Measurements from ENCODE around the gene GSTM4. TPM values are rescaled to one million over a fixed set of nuclear protein-coding genes. Genes with fewer than 3 reads are reported as not detected.

The GSTM4 gene
- 10 to 100 TPM; 49.3 to 65.5 (median 61.8) TPM for polyA plus RNA-seq (ENCODE audit: insufficient read length in 4 of 4)

- DNase-seq (ENCODE audit: low read depth in 4 of 4, low spot score in 2 of 4) = peak; percentile 50 to 79 (median 68)
Observed at GRCh38 chr1:109655615-109656519, at the start of gene GSTM4. GSTM4 (plus strand) TSS chr1:109656099; CDS start chr1:109656390, 291 bp downstream.

DNA sequence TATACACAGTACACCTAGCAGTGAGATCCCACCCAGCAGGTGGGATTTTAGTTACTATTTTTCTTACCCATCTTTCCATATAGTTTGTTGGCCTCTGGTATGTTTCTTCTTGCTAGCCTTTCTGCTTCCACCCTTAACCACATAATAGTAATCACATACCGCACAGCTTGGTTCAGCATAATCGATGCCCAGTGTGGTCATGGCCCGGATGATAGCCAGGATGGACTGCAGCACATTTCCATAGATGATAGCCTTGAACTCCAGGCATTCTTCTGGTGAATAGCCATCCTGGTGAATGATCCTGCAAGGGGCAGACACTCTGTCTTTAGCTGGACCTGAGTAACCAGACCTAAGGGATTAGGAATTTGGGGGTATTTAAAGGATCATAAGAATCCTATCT is 46.0 kb upstream of the GSTM4 start:
- DNase-seq (ENCODE audit: low read depth in 4 of 4, low spot score in 2 of 4) = no peak

- no peak for DNase-seq (ENCODE audit: low read depth in 4 of 4, low spot score in 2 of 4)
Observed at GRCh38 chr1:109610609-109611307, 45.1 kb upstream of the GSTM4 start.

DNA sequence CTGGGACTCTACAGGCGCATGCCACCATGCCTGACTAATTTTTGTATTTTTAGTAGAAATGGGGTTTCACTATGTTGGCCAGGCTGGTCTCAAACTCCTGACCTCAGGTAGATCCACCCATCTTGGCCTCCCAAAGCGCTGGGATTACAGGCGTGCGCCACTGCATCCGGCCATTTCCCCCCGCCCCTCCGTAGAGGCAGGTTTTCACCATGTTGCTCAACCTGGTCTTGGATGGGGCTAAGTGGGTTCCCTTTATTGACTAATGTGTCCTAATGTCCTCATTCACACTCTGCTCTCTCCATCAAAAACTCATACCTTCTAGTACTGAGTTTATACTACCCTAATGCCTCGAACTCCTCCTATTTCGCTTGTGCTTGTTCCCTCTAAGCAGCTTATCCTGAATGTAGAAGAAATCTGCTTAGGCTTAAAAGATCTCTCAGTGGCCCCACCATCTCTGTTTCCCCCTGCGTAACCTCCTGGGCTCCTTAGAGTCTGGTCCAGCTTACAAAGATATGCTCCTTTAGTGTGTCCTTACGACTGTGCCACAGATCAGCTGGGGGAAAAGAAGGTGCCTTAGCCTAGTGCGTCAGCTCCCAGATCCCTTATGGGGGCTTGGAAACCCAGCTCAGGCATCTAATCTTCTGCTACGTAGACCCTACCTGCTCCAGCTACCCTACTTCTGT is 44.5 kb upstream of the GSTM4 start:
- no peak for DNase-seq (ENCODE audit: low read depth in 4 of 4, low spot score in 2 of 4)

DNA sequence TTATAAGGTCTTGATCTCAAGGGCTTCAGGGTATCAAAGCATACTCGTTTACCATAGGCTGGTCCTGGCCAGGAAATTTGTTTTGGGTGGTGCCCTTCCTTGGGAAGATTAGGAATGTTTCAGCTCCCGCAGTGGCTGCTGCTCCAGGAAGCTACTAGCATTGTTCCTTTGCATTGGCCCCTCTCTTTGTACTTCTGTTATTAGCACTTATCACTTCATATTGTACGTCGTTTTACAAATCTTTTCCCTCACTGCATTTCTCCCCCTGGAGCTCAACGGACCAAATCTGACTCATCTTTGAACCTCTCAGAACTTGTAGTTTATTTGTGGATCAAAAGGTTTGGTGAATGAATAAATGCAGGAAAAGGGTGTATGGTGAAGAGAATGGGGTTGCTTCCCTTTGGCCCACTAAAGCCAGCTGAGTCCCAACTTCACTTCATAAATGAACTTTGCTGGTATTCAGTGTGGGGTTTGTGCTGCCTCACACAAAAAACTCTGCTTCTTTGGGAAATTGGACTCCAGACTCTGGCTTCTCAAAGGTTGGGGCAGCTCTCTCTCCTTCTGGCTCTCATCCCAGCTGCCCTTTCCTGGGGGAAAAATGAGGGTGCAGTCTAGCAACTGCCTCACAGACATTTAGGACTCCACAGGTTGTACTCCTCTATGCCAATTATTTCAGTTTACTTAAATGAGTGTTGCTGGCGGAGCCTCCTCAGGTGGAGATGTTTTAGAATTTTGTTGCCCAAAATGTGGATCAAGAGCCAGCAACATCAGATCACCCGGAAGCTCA is 42.3 kb upstream of the GSTM4 start:
- no peak for DNase-seq (ENCODE audit: low read depth in 4 of 4, low spot score in 2 of 4)

DNA sequence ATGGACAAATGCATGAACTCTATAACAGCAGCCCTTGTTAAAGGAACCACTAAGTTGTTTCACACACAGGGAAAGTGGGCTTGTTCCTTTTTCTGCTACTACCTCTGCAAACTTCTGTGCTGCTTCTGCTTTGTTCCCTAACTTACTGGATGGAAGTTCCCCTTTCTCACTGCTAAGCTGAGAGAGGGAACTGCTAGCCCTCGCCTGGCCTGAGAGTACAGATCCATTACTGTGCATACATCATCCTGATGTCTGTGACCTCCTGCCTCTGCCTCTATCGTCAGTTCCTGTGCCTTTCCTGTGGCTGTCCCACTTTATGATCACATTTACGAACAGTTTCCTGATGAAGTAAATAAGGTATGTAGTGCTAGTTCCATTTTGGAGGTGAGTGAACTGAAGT is 40.0 kb upstream of the GSTM4 start:
- no peak for DNase-seq (ENCODE audit: low read depth in 4 of 4, low spot score in 2 of 4)

GRCh38 chr1:109616391-109616790 is 39.5 kb upstream of the GSTM4 start:
- no peak for DNase-seq (ENCODE audit: low read depth in 4 of 4, low spot score in 2 of 4)

DNA sequence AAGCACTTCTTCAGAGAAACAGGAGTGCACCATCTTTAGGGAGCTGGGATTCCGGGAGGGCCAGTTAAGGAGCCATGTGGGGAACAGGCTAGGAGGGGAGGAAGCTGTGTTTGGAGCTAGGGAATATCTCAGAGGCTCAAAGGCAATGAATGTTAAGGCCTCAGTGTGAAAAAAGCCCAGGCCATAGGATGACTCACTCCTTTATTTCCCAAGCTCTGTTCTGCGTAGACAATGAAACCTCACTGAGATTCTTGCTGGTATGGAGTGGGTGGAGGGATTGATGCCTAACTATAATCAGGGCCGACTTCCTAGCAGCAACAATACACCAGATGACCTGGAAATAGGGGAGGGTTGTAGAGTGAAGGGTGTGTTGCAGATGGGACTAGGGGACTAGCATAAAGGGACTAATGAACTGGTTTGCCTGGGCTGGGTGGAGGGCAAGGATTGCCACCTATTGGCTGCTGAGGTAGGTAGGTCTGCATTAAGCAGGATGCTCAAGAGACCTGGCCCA is 38.6 kb upstream of the GSTM4 start:
- DNase-seq (ENCODE audit: low read depth in 4 of 4, low spot score in 2 of 4) = no peak

GRCh38 chr1:109618661-109619575 is 37.0 kb upstream of the GSTM4 start:
- no peak for DNase-seq (ENCODE audit: low read depth in 4 of 4, low spot score in 2 of 4)

DNA sequence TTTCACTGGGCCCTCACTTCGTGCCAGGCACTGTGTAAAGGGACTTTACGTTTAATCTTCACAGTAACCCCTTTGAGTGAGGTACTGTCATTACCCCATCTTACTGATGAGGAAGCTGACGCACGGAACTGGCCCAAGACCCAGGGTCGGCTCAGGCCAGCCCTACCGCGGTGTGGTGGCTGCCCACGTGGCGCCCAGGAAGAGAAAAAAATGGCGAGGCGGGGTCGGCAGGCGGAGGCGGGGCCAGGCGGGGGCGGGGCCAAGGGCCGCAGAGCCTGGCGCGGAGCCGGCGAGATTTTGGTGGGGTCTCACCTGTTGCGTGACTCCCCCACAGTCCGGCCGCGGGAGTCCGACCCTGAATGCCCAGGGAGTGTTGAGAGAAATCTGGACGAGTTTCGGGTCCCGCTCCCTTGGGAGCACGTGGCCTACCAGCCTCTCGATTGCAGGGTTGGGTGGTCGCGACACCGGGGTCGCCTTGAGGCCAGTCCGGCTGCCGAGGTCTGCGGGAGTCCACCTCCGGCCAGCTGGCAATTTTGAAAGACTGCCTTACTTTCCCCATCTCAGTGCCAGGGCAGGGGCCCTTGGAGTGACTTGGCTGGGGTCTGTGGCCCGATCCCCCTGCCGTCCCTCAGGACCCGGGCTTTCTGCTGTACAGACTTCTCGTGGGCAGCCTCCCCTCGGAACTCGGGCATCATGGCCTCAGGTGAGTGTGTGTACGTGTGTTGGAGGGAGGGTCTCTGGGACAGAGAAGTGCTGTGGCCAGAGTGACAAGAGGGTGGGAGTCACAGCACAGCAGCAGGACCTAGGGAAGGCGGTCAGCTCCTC is 36.1 kb upstream of the GSTM4 start, which contains the start of the genes AMPD2 and GNAT2:
Gene AMPD2, plus strand, starts transcription at position 262 of the 825 bp plus-strand sequence. CDS start 1,339 bp downstream, outside the sequence.
Gene GNAT2, minus strand, starts transcription at position 41 of the 825 bp plus-strand sequence. CDS start 6,746 bp downstream, outside the sequence.
- no peak for DNase-seq (ENCODE audit: low read depth in 4 of 4, low spot score in 2 of 4)

DNA sequence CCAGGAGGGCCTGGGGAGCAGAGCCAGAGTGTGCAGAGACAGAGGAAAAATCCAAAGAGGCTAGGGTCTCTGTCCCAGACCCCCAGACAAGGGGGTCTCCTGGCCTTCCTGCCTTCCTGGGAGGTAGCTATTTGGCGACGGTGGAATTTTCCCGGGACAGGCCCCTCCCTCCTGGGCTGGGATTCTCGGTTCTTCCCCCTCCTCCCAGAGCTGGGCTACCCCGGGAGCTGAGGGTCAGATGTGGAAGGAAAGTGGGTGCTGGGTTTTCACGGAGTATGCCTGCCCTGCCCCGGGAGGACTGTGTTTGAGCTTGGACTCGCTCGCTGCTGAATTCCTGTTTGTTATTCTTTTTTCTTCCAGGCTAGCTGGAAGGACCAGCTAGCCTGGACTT is 35.5 kb upstream of the GSTM4 start:
- no peak for DNase-seq (ENCODE audit: low read depth in 4 of 4, low spot score in 2 of 4)

DNA sequence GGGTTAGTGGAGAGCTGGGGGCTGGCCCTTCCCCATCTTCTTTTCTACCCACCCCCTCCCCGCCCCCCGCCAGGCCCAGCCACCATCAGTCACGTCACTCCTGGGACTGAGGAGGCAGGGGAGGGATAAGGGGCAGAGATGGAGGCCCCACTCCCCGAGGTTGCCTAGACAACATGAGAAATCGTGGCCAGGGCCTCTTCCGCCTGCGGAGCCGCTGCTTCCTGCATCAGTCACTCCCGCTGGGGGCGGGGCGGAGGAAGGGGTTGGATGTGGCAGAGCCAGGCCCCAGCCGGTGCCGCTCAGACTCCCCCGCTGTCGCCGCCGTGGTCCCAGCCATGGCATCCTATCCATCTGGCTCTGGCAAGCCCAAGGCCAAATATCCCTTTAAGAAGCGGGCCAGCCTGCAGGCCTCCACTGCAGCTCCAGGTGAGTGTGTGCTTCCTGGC is 35.0 kb upstream of the GSTM4 start:
- peak in 3 of 4 donors; percentile 70 to 87 (median 82) for DNase-seq (ENCODE audit: low read depth in 4 of 4, low spot score in 2 of 4)

DNA sequence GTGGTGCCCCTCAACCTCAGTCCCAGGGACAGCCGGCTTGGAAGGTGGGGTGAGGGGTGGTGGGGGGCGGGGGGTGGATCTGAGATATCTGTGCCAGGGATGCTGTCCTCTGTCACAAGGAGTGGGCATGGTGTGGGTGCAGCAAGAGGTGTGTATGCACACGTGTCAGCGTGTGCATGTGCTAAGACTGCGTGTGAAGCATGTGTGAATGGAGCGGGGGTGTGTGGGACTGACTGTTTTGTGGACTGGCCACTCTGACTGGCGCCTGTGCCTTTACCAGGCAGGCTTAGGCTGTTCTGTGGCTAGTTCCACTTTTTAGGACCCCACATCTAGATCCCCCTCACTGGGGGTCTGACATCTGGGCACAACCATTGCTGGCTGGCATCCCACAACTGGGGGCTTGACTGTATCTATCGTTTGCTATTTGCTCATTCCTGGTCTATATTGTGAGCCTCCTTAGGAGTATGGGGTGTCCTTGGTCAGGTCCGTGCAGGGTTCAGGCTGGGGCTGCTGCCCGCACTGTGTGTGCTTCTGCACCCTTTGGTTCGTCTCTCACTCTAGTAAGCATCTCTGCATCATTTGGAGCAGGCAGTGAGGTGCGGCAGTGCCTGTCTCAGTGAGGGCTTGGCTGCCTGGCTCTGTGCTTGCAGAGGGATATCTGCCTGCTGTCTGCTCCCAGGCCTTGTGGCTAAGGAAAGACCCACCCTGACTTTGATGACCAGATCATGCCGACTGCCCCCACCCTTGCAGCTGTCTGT is 34.3 kb upstream of the GSTM4 start:
- DNase-seq (ENCODE audit: low read depth in 4 of 4, low spot score in 2 of 4) = no peak

GRCh38 chr1:109622137-109622892 is 33.6 kb upstream of the GSTM4 start:
- no peak for DNase-seq (ENCODE audit: low read depth in 4 of 4, low spot score in 2 of 4)

GRCh38 chr1:109622895-109623294 is 33.0 kb upstream of the GSTM4 start:
- DNase-seq (ENCODE audit: low read depth in 4 of 4, low spot score in 2 of 4) = no peak

DNA sequence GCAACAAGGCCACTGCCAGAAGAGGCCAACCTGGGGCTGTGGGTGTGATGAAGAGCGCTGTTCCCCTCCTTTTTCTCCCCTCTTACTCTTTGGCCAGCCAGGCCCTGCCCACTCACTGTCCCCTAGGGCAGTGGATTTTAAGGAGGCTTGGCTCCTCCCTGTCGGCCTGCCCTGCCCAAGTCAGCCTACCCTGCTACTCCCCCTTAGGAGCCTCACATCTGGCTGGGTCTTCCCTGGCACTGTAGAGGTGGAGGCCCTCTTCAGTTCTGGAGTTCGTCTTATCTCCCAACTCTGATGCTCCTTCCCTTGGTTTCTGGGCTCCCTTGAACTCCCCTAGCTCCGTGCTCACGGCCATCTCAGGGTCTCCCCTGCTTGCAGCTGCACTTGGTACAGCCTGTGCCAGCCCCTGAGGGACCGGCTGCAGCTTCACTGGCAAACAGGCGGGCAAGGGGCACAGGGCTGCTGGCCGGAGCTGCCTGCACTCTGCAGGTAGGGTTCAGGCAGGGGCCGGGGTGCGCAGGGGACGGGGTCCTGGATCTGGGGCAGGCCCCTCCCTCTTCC is 32.2 kb upstream of the GSTM4 start:
- no peak for DNase-seq (ENCODE audit: low read depth in 4 of 4, low spot score in 2 of 4)
